Uterus (tissue), 2 donors: Measurements from ENCODE around the gene DLG5.

Experiments
- POLR2A ChIP-seq, 2 donors: fragments of 450-650 bp; IDR thresholded peaks; one replicate each; pipeline ENCODE4 v1.6.1; 2016; ENCODE audit warnings: antibody characterized with exemption in 2 of 2, mild to moderate bottlenecking in 1 of 2, moderate library complexity in 1 of 2
- TF ChIP-seq, protein P1 (sequence below), 4 experiments: fragments of 200-600 bp in 2 of 4; fragments of 450-650 bp in 2 of 4; sonication (generic) in 2 of 4; IDR thresholded peaks; one replicate each; pipeline ENCODE4 v1.5.1; 2016 to 2019; ENCODE audit warnings: antibody characterized with exemption in 4 of 4, mild to moderate bottlenecking in 2 of 4, moderate library complexity in 1 of 4

DNA sequence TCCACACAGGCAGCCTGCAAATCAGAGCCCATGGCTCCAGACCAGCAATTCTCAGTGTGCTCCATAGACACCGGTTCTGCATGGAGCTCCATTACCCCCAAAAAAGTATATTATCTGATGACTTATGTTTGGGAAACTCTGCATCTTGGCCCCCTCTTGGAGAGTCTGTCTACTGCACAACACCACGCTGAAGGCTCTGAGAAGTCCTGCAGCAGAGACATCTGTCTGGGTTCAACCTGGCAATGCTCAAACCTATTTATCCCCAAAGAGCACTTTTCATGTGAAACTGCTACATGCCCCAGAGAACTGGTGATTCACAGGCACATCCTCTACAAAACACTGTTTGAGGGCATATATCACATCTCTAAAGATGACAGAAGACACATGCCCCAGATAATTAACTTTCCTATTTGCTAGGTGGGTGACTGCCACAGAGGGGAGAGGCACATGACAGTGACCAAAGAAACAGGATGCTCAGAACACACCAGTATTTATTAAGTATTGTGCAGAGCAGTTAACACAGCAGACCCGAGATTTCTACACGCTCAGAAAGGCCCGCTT is 83.8 kb downstream of the DLG5 start:
- TF ChIP-seq, protein P1, sequence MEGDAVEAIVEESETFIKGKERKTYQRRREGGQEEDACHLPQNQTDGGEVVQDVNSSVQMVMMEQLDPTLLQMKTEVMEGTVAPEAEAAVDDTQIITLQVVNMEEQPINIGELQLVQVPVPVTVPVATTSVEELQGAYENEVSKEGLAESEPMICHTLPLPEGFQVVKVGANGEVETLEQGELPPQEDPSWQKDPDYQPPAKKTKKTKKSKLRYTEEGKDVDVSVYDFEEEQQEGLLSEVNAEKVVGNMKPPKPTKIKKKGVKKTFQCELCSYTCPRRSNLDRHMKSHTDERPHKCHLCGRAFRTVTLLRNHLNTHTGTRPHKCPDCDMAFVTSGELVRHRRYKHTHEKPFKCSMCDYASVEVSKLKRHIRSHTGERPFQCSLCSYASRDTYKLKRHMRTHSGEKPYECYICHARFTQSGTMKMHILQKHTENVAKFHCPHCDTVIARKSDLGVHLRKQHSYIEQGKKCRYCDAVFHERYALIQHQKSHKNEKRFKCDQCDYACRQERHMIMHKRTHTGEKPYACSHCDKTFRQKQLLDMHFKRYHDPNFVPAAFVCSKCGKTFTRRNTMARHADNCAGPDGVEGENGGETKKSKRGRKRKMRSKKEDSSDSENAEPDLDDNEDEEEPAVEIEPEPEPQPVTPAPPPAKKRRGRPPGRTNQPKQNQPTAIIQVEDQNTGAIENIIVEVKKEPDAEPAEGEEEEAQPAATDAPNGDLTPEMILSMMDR (IDR thresholded peaks at IDR 0.05) = no peak
- TF ChIP-seq POLR2A (IDR thresholded peaks at IDR 0.05) = no peak
